Endodermal cell (in vitro differentiated cells): ENCODE results near the gene OTUD1. TPM values are rescaled to one million over a fixed set of nuclear protein-coding genes. Genes with fewer than 3 reads are reported as not detected.

Source experiments
- DNase-seq: peaks from one replicate; pipeline ENCODE4 v3.0.0-alpha.2; 2017
- H3K27ac ChIP-seq: 2 replicates; pipeline ENCODE4 v1.5.1; 2013; ENCODE audit warnings: mild to moderate bottlenecking, low read depth, low read length, moderate library complexity
- H3K27me3 ChIP-seq: 2 replicates; pipeline ENCODE4 v1.6.1; 2013; ENCODE audit warnings: mild to moderate bottlenecking, low read length, moderate library complexity; ENCODE audit not compliant: insufficient read depth, control insufficient read depth, poor library complexity, severe bottlenecking
- H3K36me3 ChIP-seq: 2 replicates; pipeline ENCODE4 v1.7.0; 2013; ENCODE audit warnings: mild to moderate bottlenecking, low read length, moderate library complexity; ENCODE audit not compliant: control insufficient read depth, insufficient read depth
- H3K4me1 ChIP-seq: one replicate; pipeline ENCODE4 v1.7.0; 2013; ENCODE audit warnings: low read length; ENCODE audit not compliant: control insufficient read depth, insufficient read depth
- H3K4me3 ChIP-seq: 2 replicates; pipeline ENCODE4 v1.5.1; 2013; ENCODE audit warnings: mild to moderate bottlenecking, low read length, moderate library complexity
- H3K9ac ChIP-seq: 2 replicates; pipeline ENCODE4 v1.6.1; 2013; ENCODE audit warnings: mild to moderate bottlenecking, low read length, moderate library complexity; ENCODE audit not compliant: poor library complexity, severe bottlenecking; ENCODE audit errors: extremely low read depth
- H3K9me3 ChIP-seq: 2 replicates; pipeline ENCODE4 v1.6.1; 2013; ENCODE audit warnings: mild to moderate bottlenecking, low read length, moderate library complexity; ENCODE audit not compliant: control insufficient read depth
- H3K27ac Mint-ChIP-seq: 2 replicates; pipeline ENCODE4 v1.8.0; 2020; ENCODE audit warnings: mixed read lengths
- H3K27me3 Mint-ChIP-seq: 2 replicates; pipeline ENCODE4 v1.8.0; 2021; ENCODE audit warnings: mild to moderate bottlenecking, mixed read lengths; ENCODE audit not compliant: insufficient read depth
- H3K36me3 Mint-ChIP-seq: 2 replicates; pipeline ENCODE4 v1.8.0; 2020; ENCODE audit warnings: low read depth, mixed read lengths
- H3K4me1 Mint-ChIP-seq: 2 replicates; pipeline ENCODE4 v1.8.0; 2020; ENCODE audit warnings: mixed read lengths
- H3K4me3 Mint-ChIP-seq: 2 replicates; pipeline ENCODE4 v1.8.0; 2020; ENCODE audit warnings: mild to moderate bottlenecking, moderate library complexity, mixed read lengths
- H3K9me3 Mint-ChIP-seq: 2 replicates; pipeline ENCODE4 v1.8.0; 2020; ENCODE audit warnings: mild to moderate bottlenecking, mixed read lengths
- CTCF ChIP-seq: fragments of 200-600 bp; sonication (generic); conservative IDR thresholded peaks from 2 replicates; pipeline ENCODE4 v1.5.0; 2021; ENCODE audit warnings: antibody characterized with exemption, mild to moderate bottlenecking
- WGBS, 2 experiments: methylation state at CpG; one replicate each; pipeline versions ENCODE4 v1.1.5 to v1.1.7; 2013; ENCODE audit warnings: missing lambda C conversion rate in 2 of 2, mixed read lengths in 1 of 2; ENCODE audit not compliant: insufficient coverage in 1 of 2, insufficient read length in 1 of 2; 5-methylcytosine and 5-hydroxymethylcytosine counted together
- total RNA-seq, 2 donors: library from RNA; stranded (reverse); fragmentation: NEBNext Ultra II Directional in 1 of 2; extraction: Animal tissue kit (Norgen Biotek cat#: 25700) in 1 of 2; gene quantifications; 2 replicates in 1 of 2; 3 replicates in 1 of 2; pipeline ENCODE4 v1.2.1, GENCODE V29; 2021

Gene OTUD1
- total RNA-seq, 2 donors from 2014 or later = 8.7 to 12.4 TPM

GRCh38 chr10:23452033-23452655 is 13.3 kb downstream of the OTUD1 start:
- H3K9ac ChIP-seq = no peak overlapping the region
- no peaks in the 10 kb centered on the region for H3K4me1 ChIP-seq
- Mint-ChIP-seq H3K36me3 (no peaks in the 10 kb centered on the region), H3K4me3 (no peak overlapping the region), H3K27ac (no peak overlapping the region), H3K4me1 (peaks cover 5% of the 10 kb centered on the region), H3K9me3 (no peaks in the 10 kb centered on the region), H3K27me3 (no peaks in the 10 kb centered on the region)
- no peak for TF ChIP-seq CTCF
- no peaks in the 10 kb centered on the region for H3K27me3 ChIP-seq
- no peaks in the 10 kb centered on the region for H3K36me3 ChIP-seq
- no peak for DNase-seq
- H3K4me3 ChIP-seq = no peak overlapping the region
- no peaks in the 10 kb centered on the region for H3K9me3 ChIP-seq
- H3K27ac ChIP-seq = no peak overlapping the region
- 92 to 93% methylated on average over 3 to 4 of the region's 4 CpGs for whole genome bisulfite sequencing, 2 experiments

- no peaks in the 10 kb centered on the region for H3K4me1 ChIP-seq
- H3K27me3 ChIP-seq = no peaks in the 10 kb centered on the region
- no peaks in the 10 kb centered on the region for H3K9me3 Mint-ChIP-seq
- no peaks in the 10 kb centered on the region for H3K27me3 Mint-ChIP-seq
- no peaks in the 10 kb centered on the region for H3K36me3 Mint-ChIP-seq
- DNase-seq = no peak
- H3K27ac Mint-ChIP-seq = no peak overlapping the region
- H3K36me3 ChIP-seq = no peaks in the 10 kb centered on the region
- no peak overlapping the region for H3K4me3 Mint-ChIP-seq
- no peak overlapping the region for H3K9ac ChIP-seq
- peaks cover 5% of the 10 kb centered on the region for H3K4me1 Mint-ChIP-seq
- H3K9me3 ChIP-seq = no peaks in the 10 kb centered on the region
- 93 to 96% methylated on average over 3 of the region's 4 CpGs for WGBS, 2 experiments
- no peak overlapping the region for H3K4me3 ChIP-seq
- no peak for TF ChIP-seq CTCF
- no peak overlapping the region for H3K27ac ChIP-seq
Measured at GRCh38 chr10:23453465-23453864, 14.6 kb downstream of the OTUD1 start.

- no peak overlapping the region for H3K4me3 Mint-ChIP-seq
- 83 to 91% methylated on average over 1 to 6 of the region's 6 CpGs for WGBS, 2 experiments
- no peak for DNase-seq
- H3K36me3 ChIP-seq = no peaks in the 10 kb centered on the region
- peaks cover 19% of the 10 kb centered on the region for H3K4me1 Mint-ChIP-seq
- no peak overlapping the region for H3K27ac Mint-ChIP-seq
- H3K9me3 ChIP-seq = no peaks in the 10 kb centered on the region
- no peaks in the 10 kb centered on the region for H3K27me3 Mint-ChIP-seq
- H3K27me3 ChIP-seq = no peaks in the 10 kb centered on the region
- H3K4me1 ChIP-seq = no peaks in the 10 kb centered on the region
- H3K27ac ChIP-seq = no peak overlapping the region
- no peak overlapping the region for H3K4me3 ChIP-seq
- H3K9me3 Mint-ChIP-seq = no peaks in the 10 kb centered on the region
- no peaks in the 10 kb centered on the region for H3K36me3 Mint-ChIP-seq
- TF ChIP-seq CTCF = no peak
- H3K9ac ChIP-seq = no peak overlapping the region
Measured at GRCh38 chr10:23457632-23458417, 18.9 kb downstream of the OTUD1 start.
